Measurements from ENCODE around the gene PAK1IP1.
A peak's percentile ranks its signal among the peaks of the same experiment; 100 is the strongest.
"Not testable (repeated sequence)": the region's sequence is repeated elsewhere in the genome, so short reads cannot be mapped to it uniquely, and the experiment has no call there.

Gene PAK1IP1

DNA sequence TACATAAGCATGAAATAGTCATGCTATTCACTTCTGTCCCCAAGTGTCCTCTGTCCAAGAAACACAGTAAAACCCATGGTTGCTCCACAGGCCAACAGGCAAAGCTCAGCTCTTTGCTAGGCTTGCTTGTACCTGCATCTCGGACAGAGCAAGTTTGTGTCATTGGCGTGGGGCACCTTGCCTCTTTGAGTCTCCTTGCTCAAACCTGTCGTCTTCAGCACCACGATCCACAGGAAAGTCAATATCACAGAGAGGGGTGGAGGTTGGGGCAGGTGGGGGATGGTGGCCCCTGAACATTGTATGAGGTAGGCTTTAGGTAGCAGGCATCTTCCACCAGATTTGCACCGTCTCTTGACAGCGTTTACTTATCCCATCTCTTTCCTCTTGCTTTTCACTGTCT lies 48.7 kb downstream of the PAK1IP1 start:
- DNase-seq = no peak

DNA sequence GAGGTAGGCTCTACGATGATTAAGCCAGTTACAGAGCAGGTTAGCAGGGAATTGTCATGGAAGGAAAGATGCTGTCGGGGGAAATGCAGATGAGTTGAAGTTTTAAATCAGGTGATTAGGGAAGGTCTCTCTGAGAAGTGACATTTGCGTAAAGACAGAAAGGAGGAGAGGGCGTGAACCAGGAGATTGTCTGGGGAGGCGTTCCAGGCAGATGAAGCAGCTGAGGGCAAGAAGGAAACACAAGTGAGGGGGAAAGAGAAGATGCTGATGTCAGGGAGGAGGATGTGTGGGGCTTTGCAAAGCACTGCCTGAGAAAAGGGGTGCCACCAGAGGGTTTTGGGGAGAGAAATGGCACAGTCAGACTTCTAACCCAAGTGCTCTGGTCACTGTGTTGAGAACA lies 50.3 kb downstream of the PAK1IP1 start:
- no peak for DNase-seq

DNA sequence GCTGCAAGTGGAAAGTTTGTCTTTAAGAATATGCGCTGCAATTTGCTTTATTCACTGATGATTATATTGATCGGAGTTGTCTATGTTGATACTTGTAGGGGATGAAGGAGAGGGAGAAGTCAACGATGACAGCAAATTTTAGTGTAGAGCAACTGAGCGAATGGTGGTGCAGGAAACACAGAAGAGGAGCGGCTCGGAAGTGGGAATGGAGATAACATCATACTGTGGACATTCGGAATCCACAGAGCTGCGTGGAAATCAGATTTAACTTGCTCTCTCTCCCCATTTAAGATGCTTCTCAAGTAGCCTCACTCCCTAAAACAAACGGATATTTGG lies 52.1 kb downstream of the PAK1IP1 start:
- no peak for DNase-seq

DNA sequence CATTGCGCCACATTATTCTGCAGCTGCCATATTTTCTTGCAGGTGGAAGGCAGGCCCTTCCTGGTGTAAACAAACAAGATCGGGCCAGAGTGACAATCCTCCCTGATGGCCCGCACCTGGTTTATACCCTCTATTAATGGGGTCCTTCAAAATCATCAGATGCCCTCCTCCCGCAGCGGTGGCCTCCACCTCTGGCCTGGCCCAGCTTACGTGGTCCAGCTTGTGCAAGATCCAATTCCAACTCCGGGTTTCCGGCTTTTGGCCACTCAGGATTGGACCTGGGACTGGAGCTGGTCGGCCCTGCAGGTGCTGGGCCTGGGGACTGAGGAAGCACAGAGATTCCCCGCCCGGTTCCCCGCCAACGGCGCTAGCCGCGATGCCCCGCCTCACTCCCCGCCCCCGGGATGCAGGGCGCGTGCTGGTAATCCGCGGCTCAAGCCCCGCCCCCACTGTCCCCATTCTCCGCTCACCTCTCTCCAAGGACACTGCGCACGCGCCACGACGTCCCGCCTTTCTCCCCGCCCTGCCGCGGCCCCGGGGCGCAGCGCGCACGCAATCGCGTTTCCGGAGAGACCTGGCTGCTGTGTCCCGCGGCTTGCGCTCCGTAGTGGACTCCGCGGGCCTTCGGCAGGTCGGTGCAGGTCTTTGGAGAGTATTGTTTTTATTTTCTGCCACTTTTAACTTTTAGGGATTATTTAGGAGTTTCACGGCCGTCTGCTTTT lies 52.6 kb downstream of the PAK1IP1 start, which contains the start of gene TMEM14B:
Gene TMEM14B, plus strand, starts transcription at position 555 of the 722 bp plus-strand sequence. CDS start 1,441 bp downstream, outside the sequence.
- DNase-seq = peak; percentile 96

DNA sequence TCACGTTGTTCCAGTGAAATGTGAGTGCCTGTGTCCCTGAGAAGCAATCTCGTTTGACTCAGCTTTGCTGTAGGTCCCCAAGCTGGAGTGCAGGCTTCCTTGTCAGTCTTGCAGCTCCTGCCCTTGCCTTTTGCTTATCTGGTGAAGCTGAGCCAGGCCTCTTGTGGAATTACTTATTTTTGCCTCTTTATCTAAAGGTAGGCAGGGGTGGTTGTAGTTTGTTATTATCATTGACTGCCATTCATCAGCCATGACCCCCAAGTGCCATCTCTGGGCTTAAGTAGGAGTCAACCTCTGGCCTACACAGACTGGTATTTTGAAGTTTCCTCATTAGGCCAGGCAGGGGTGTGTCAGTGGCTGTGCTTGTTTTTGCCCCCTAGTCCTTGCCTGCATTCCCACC lies 55.0 kb downstream of the PAK1IP1 start:
- no peak for DNase-seq

DNA sequence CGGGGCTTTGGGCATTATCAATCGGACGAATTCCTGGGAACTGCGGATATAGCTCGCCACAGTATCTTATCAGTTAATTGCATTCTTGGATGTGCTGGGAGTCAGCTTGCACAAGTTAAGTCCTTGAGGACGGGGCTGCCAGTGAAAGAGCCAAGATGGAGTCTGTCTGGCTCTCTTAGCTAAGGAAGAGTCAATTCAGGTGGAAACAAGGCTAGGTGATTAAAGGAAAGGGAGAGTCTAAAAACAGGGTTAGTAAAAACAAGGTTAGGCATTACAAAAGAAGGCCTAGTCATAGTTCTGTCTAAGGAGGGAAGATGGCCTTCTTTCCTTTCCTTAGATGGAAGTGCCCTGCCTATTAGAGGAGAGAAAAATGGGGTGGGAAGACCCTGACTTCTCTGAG lies 55.8 kb downstream of the PAK1IP1 start:
- not testable (repeated sequence) for DNase-seq

DNA sequence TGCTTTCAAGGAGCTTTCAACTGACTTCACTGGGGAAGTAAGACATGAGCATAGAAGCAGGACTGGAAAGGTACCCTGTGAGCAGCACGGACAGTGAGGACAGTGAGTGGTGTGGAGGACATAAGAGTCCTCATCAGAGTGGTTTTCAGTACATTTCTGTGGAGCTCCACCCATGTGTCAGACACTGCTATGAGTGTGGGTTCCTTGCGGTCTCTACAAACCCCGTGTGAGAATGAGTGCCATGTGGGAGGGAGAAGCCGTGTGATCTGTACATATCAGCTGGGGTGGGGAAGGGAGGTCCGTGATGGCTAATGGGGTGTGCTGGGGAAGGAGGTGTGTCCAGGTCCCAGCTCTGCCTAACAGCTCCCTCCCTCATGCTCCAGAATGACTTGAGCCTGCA lies 57.0 kb downstream of the PAK1IP1 start:
- DNase-seq = not testable (repeated sequence)

DNA sequence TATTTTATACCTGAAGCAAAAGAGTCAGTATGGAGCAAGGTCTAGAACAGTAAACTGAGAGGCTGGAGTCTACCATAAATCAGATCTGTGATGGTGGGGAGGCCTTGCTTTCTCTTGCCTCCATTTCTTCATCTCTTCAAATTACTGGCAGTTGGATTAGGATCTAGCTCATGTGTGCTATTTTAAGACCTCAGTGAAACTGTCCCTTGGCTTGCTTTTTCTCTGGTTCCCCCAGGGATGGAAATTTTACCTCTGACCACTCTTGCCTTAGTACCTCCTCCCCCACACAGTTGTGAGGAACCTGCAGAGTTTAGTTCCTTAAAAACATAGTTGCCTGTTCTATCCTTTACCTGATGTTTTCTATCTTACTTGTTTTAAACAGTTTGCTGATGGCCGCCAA lies 61.3 kb downstream of the PAK1IP1 start:
- DNase-seq = no peak

Data from fibroblast of skin of scalp (primary cell).